DMS79 (cell line): ENCODE data around the gene GRAMD4.

Source experiments
- DNase-seq: peaks from one replicate; lab custom pipeline; 2025; lab: John Stamatoyannopoulos, UW

GRAMD4 gene

GRCh38 chr22:46725096-46725495 is 104.9 kb downstream of the GRAMD4 start:
- DNase-seq, result no peak

- DNase-seq, result no peak
Observed at GRCh38 chr22:46726066-46726985, 106.1 kb downstream of the GRAMD4 start.

GRCh38 chr22:46726986-46727317 is 106.8 kb downstream of the GRAMD4 start:
- no peak for DNase-seq

- DNase-seq, result no peak
Observed at GRCh38 chr22:46727813-46728364, 107.7 kb downstream of the GRAMD4 start.

- no peak for DNase-seq
Observed at GRCh38 chr22:46728470-46728869, 108.3 kb downstream of the GRAMD4 start.
